Endothelial cell of umbilical vein (primary cell): ENCODE results near the gene GRK1. TPM values are rescaled to one million over a fixed set of nuclear protein-coding genes. Genes with fewer than 3 reads are reported as not detected.

Source experiments
- BruUV-seq: library from RNA; stranded (reverse); fragments of 400-500 nt; replicated peaks from 2 replicates; lab custom pipeline; 2021; lab: Mats Ljungman, UMichigan
- CTCF ChIA-PET: fragments of 300-600, 350-600 bp; sonication (Branson Sonifier 250); formaldehyde crosslinking; loops from one replicate; lab custom pipeline; 2021; ENCODE audit warnings: antibody characterized with exemption, inconsistent platforms; lab: Charles Lee
- POLR2A ChIA-PET: fragments of 300-600, 350-600 bp; sonication (Branson Sonifier 250); formaldehyde crosslinking; loops from one replicate; lab custom pipeline; 2021; ENCODE audit warnings: antibody characterized with exemption, inconsistent platforms; lab: Charles Lee
- DNase-seq: peaks from one replicate; pipeline ENCODE4 v3.0.0-alpha.2; 2011; ENCODE audit warnings: low read depth, low spot score
- FAIRE-seq: peaks from 2 replicates; lab custom pipeline; 2011; peaks lifted over from hg19 to GRCh38; lab: Jason Lieb, UNC
- H2AFZ ChIP-seq: 2 replicates; pipeline ENCODE4 v1.6.0; 2012; ENCODE audit warnings: low read depth, low read length, control low read depth, inconsistent platforms
- H3K27ac ChIP-seq: 2 replicates; pipeline ENCODE4 v1.5.1; 2011; ENCODE audit warnings: low read depth, mild to moderate bottlenecking, control low read depth, low read length, moderate library complexity; ENCODE audit not compliant: insufficient read depth
- H3K27me3 ChIP-seq, 2 experiments: 2 replicates each; pipeline versions ENCODE4 v1.6.0 to v1.6.1; 2011; ENCODE audit warnings: low read length in 2 of 2, mixed read lengths in 1 of 2; ENCODE audit not compliant: control insufficient read depth in 2 of 2, insufficient read depth in 2 of 2
- H3K36me3 ChIP-seq, 2 experiments: 2 replicates in 1 of 2; 3 replicates in 1 of 2; pipeline ENCODE4 v1.5.1; 2011; ENCODE audit warnings: low read length in 2 of 2, mild to moderate bottlenecking in 1 of 2, moderate library complexity in 1 of 2; ENCODE audit not compliant: control insufficient read depth in 2 of 2, insufficient read depth in 2 of 2; ENCODE audit errors: extremely low read depth in 1 of 2
- H3K4me1 ChIP-seq: 3 replicates; pipeline ENCODE4 v1.5.1; 2011; ENCODE audit warnings: mild to moderate bottlenecking, low read length; ENCODE audit not compliant: control insufficient read depth, insufficient read depth; ENCODE audit errors: extremely low read depth
- H3K4me2 ChIP-seq: 2 replicates; pipeline ENCODE4 v1.6.1; 2011; ENCODE audit warnings: low read length, control low read depth, mixed read lengths; ENCODE audit not compliant: insufficient read depth
- H3K4me3 ChIP-seq, 3 experiments: fragments of 200-600 bp in 1 of 3; sonication (generic), shearing (Covaris generic) in 1 of 3; replicated peaks in 1 of 3; 2 replicates each; pipeline ENCODE4 v1.5.1; 2011 to 2016; ENCODE audit warnings: control low read depth in 3 of 3, low read length in 3 of 3, mild to moderate bottlenecking in 2 of 3, inconsistent platforms in 1 of 3, low read depth in 1 of 3, moderate library complexity in 1 of 3; ENCODE audit not compliant: insufficient read depth in 1 of 3
- H3K79me2 ChIP-seq: 2 replicates; pipeline ENCODE4 v1.6.0; 2012; ENCODE audit warnings: low read length, inconsistent platforms; ENCODE audit not compliant: control insufficient read depth, insufficient read depth
- H3K9ac ChIP-seq: replicated peaks from 2 replicates; pipeline ENCODE3; 2011; ENCODE audit warnings: low read length, control low read depth; ENCODE audit not compliant: insufficient read depth; ENCODE audit errors: extremely low read depth
- H3K9me1 ChIP-seq: replicated peaks from 3 replicates; pipeline ENCODE4 v1.6.0; 2011; ENCODE audit warnings: mild to moderate bottlenecking, low read length; ENCODE audit not compliant: control insufficient read depth, insufficient read depth; ENCODE audit errors: extremely low read depth
- H3K9me3 ChIP-seq: replicated peaks from 2 replicates; pipeline ENCODE4 v1.5.1; 2012; ENCODE audit warnings: low read length, inconsistent platforms; ENCODE audit not compliant: control insufficient read depth, insufficient read depth
- H4K20me1 ChIP-seq: replicated peaks from 2 replicates; pipeline ENCODE3; 2011; ENCODE audit warnings: mild to moderate bottlenecking, low read length; ENCODE audit not compliant: control insufficient read depth, insufficient read depth; ENCODE audit errors: extremely low read depth
- EZH2 ChIP-seq: IDR thresholded peaks from 2 replicates; pipeline ENCODE4 v1.6.1; 2012; ENCODE audit warnings: borderline replicate concordance, low read depth, mild to moderate bottlenecking, moderate library complexity, low read length, inconsistent platforms; ENCODE audit not compliant: severe bottlenecking
- FOS ChIP-seq: IDR thresholded peaks from 2 replicates; pipeline ENCODE4 v1.6.1; 2011; ENCODE audit warnings: mild to moderate bottlenecking, low read length, moderate library complexity, borderline replicate concordance; ENCODE audit not compliant: insufficient read depth
- JUN ChIP-seq: IDR thresholded peaks from 2 replicates; pipeline ENCODE4 v1.6.1; 2011; ENCODE audit warnings: borderline replicate concordance, low read depth; ENCODE audit not compliant: insufficient read length, insufficient read depth
- POLR2A ChIP-seq: IDR thresholded peaks from 2 replicates; pipeline ENCODE4 v1.6.1; 2012; ENCODE audit warnings: low read depth, mild to moderate bottlenecking, control low read depth, low read length
- POLR2AphosphoS5 ChIP-seq: IDR thresholded peaks from 2 replicates; pipeline ENCODE4 v1.6.1; 2012; ENCODE audit warnings: low read depth, mild to moderate bottlenecking, control low read depth, low read length, moderate library complexity; ENCODE audit not compliant: insufficient read depth
- dilution Hi-C: fragments of 300-500 bp; cut with MboI; formaldehyde crosslinking; loops from one replicate; pipeline ENCODE4 v1.15.0; 2019; ENCODE audit warnings: low sequenced_read_pairs; ENCODE audit not compliant: extremely low pct_ligation_motif_present
- intact Hi-C: fragments of 100-400 bp; cut with micrococcal nuclease; formaldehyde crosslinking; loops from one replicate; pipeline ENCODE4 v1.10.0; 2022
- polyA plus RNA-seq, 4 experiments: library from polyadenylated mRNA; depleted of rRNA in 3 of 4; stranded (reverse) in 3 of 4; unstranded in 1 of 4; fragments of >200 nt; gene quantifications; 2 replicates each; pipeline versions ENCODE4 v1.2.1 to v1.2.3, GENCODE V29; 2011 to 2012; ENCODE audit warnings: missing spikeins in 1 of 4
- total RNA-seq: library from RNA; stranded (reverse); gene quantifications from 2 replicates; pipeline ENCODE4 v1.2.3, GENCODE V29; 2021
- TF ChIP-seq, protein P1 (sequence below), 2 donors: IDR thresholded peaks; 1 replicate in 1 of 2; 2 replicates in 1 of 2; pipeline ENCODE4 v1.5.1; 2011; ENCODE audit warnings: low read length in 2 of 2, mild to moderate bottlenecking in 2 of 2, moderate library complexity in 2 of 2, control low read depth in 1 of 2, inconsistent platforms in 1 of 2, low read depth in 1 of 2; ENCODE audit not compliant: insufficient read depth in 1 of 2; ENCODE audit errors: extremely low read depth in 1 of 2
- TF ChIP-seq, protein P2 (sequence below): IDR thresholded peaks from 2 replicates; pipeline ENCODE4 v1.6.1; 2011; ENCODE audit not compliant: insufficient read depth, insufficient read length

The GRK1 gene
- total and polyA plus RNA-seq, 2 donors (not counting 3 experiments of a cell fraction or from before 2014, with no cell fraction given) = not detected

DNA sequence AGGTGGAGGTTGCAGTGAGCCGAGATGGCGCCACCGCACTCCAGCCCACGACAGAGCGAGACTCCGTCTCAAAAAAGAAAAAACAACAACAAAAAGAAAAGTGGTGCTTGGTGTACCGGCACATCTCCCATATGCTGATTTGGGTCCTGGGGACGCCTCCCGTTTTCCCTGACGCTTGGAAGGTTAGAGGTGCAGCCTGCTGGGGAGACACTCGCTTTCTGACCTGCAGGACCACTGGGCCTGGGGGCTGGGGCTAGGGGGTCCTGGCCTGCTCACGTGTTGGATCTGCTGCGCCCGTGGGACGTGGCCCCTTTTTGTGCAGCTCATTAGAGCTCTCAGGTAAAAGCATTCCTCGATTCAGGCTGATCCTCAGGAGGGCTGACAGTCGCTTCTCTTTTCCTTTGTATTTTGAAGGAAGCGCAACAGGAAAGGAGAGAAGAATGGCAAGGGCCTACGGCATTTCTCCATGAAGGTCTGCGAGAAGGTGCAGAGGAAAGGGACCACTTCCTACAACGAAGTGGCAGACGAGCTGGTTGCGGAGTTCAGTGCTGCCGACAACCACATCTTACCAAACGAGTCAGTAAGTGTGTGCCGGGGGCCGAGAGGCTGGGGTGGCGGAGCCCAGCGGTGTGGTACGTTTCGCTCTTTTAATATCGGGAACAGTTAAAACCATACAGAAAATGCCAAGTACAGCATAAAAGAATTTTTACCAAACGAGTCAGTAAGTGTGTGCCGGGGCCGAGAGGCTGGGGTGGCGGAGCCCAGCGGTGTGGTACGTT is 34.1 kb upstream of the GRK1 start:
- H3K27me3 ChIP-seq = no peaks in the 10 kb centered on the region
- H3K4me1 ChIP-seq = no peaks in the 10 kb centered on the region
- no peak overlapping the region for H3K4me2 ChIP-seq
- DNase-seq (no peak), FAIRE-seq (no peak)
- H3K79me2 ChIP-seq = peaks cover 30% of the 10 kb centered on the region
- BruUV-seq = no TSS peak
- no peak overlapping the region for H3K9ac ChIP-seq
- H3K36me3 ChIP-seq = peaks cover 12 to 53% of the 10 kb centered on the region in 2 experiments
- H4K20me1 ChIP-seq = no peaks in the 10 kb centered on the region
- ChIA-PET CTCF (no interaction called here), POLR2A (no interaction called here)
- H3K27ac ChIP-seq = no peak overlapping the region
- no peaks in the 10 kb centered on the region for H3K9me3 ChIP-seq
- H3K4me3 ChIP-seq = no peak overlapping the region
- intact Hi-C loops = no loop called here
- TF ChIP-seq, protein P1, sequence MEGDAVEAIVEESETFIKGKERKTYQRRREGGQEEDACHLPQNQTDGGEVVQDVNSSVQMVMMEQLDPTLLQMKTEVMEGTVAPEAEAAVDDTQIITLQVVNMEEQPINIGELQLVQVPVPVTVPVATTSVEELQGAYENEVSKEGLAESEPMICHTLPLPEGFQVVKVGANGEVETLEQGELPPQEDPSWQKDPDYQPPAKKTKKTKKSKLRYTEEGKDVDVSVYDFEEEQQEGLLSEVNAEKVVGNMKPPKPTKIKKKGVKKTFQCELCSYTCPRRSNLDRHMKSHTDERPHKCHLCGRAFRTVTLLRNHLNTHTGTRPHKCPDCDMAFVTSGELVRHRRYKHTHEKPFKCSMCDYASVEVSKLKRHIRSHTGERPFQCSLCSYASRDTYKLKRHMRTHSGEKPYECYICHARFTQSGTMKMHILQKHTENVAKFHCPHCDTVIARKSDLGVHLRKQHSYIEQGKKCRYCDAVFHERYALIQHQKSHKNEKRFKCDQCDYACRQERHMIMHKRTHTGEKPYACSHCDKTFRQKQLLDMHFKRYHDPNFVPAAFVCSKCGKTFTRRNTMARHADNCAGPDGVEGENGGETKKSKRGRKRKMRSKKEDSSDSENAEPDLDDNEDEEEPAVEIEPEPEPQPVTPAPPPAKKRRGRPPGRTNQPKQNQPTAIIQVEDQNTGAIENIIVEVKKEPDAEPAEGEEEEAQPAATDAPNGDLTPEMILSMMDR (IDR thresholded peaks at IDR 0.05; ENCODE audit: extremely low read depth in 1 of 2, insufficient read depth in 1 of 2, low read depth in 1 of 2, low read length in 2 of 2) = no peak
- TF ChIP-seq JUN (no peak), POLR2A (no peak), FOS (no peak), EZH2 (no peak), POLR2AphosphoS5 (no peak)
- TF ChIP-seq, protein P2, sequence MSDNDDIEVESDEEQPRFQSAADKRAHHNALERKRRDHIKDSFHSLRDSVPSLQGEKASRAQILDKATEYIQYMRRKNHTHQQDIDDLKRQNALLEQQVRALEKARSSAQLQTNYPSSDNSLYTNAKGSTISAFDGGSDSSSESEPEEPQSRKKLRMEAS = no peak
- dilution Hi-C loops = no loop called here
- no peak overlapping the region for H2AFZ ChIP-seq
- H3K9me1 ChIP-seq = no peaks in the 10 kb centered on the region
